Stimulated activated CD4-positive, alpha-beta T cell treated with anti-CD3 and anti-CD28 coated beads, Interleukin-12 subunit alpha, Interleukin-12 subunit beta, amount 100 ng/mL, for 4 hours (primary cell): ENCODE results near the gene FBXO45.
"Not testable (repeated sequence)": the region's sequence is repeated elsewhere in the genome, so short reads cannot be mapped to it uniquely, and the experiment has no call there.

Source experiments
- DNase-seq: peaks from one replicate; pipeline ENCODE4 v3.0.0-alpha.2; 2020

The FBXO45 gene

GRCh38 chr3:196558476-196558875 is 10.0 kb upstream of the FBXO45 start:
- no peak for DNase-seq

DNA sequence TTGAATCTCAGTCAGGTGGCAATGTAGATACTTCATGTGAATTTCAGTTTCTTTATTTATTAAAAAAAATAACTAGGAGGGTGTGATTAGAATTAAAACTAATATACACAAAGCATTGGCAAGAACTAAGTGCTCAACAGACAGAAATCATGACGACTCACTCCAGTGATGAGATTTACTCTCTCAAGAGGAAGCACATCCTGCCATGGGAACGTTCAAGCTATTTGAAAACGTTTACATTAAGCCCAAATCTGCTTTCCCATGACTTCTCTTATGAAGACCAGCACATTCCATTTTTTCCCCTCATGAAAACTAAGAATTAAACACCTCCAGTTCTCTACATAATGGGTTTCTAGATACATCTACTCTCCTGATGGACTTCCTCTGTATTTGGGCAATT is 8.6 kb upstream of the FBXO45 start:
- DNase-seq, result no peak

DNA sequence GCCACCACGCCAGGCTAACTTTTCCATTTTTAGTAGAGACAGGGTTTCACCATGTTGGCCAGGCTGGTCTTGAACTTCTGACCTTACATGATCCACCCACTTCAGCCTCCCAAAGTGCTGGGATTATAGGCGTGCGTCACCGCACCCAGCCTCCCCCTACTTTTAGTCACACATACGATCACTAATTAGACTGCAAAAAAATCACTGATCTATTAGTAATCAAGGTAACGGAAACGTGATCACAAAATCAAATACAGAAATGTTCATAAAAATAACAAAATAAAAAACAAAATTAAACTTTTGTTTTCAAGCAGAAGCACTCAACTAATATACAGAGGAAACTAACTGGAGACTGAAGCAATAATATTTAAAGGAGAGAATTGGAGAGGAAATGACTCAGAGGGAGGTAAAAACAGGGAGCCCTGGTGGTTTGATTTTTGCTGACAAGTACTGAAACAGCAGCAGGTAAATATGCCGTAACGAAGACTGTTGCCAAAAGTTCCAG is 4.7 kb upstream of the FBXO45 start:
- DNase-seq, result no peak

DNA sequence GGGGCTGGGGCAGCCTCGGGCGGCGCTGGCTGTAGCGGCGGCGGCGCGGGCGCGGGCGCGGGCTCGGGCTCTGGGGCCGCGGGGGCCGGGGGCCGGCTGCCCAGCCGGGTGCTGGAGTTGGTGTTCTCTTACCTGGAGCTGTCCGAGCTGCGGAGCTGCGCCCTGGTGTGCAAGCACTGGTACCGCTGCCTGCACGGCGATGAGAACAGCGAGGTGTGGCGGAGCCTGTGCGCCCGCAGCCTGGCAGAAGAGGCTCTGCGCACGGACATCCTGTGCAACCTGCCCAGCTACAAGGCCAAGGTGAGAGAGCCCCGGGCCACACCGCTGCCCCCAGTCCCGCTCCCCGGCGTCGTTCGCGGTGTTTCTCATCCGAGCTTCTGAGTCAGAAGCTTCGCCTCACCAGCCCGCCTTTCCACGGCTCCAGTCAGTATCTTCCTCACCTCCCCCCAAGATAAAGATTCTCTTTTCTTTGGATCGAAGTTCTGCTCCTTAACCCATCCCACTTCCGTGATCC is 600 bp downstream of the FBXO45 start:
- DNase-seq, result peak; percentile 34

GRCh38 chr3:196570332-196570731 is 1.9 kb downstream of the FBXO45 start:
- DNase-seq, result not testable (repeated sequence)

DNA sequence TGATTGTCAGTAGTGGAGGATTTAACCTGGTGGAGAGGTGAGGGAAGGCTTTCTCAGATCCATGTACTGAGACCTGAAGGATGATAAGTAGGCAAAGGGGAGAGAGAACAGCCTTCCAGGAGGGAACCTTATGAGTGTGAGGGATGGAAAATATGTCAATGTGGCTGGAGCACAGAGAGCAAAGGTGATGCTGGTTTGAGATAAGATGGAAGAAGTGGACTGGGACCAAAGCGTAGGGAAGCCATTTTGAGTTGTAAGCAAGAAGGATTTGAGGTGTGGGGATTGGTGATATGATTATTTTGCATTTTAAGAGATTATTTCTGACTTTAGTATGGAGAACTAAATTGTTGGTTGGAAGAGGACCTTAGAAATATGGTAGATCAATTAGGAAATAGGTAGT is 3.9 kb downstream of the FBXO45 start:
- no peak for DNase-seq

GRCh38 chr3:196585044-196585757 is 16.7 kb downstream of the FBXO45 start:
- no peak for DNase-seq

DNA sequence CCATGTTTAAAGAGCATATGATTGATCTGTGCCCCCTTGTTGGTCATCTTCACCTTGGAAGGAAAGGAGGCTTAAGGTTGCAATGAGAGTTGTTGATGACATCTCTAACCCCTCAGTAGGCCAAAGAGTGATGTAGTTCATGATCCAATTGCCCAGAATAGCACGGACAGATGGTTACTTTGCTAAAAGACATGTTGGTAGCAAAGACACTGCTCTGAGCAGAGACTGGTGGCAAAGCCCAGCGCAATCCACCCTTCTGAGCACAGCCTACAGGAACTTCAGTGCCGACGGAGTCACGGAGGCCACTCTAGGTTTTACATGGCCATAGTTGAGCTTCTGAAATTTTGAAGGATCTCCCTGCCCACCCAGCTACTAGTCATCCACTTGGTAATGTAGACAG is 21.8 kb downstream of the FBXO45 start:
- DNase-seq, result no peak

DNA sequence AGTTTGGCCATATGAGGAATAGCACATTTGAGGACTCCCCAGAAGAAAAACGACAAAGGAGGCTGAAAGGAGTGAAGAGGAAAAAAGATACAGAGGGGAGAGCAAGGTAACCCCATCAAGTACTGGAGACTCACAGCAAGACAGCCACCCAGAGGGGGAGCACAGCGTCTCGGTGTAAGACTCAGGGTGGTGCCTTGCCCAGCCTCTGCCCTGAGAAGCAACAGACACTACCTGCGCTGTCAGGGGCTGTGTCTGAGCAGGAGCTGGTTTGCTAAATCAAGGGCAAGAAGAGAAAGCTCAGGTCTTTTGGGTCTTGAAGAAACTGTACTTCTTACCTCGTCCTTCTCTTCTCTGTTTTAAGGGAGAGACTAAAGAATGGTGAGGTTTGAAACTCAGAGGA is 27.9 kb downstream of the FBXO45 start:
- DNase-seq, result no peak

DNA sequence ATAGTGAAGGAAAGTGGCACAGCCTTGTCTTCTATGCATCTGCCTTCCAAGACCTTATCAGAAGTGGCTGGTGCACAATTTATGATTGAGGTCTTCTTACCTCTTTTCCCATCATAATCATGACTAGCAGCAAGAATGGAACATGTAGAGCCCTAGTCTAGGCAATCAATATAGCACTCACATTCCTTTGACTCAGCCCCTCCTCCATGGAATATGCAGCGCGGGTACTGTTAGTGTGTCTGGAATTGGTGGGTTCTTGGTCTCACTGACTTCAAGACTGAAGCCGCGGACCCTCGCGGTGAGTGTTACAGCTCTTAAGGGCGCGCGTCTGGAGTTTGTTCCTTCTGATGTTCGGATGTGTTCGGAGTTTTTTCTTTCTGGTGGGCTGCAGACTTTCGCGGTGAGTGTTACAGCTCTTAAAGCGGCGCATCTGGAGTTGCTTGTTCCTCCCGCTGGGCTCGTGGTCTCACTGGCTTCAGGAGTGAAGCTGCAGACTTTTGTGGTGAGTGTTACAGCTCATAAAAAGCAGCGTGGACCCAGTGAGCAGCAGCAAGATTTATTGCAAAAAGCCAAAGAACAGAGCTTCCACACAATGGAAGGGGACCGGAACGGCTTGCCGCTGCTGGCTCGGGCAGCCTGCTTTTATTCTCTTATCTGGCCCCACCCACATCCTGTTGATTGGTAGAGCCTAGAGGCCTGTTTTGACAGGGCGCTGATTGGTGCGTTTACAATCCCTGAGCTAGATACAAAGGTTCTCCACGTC is 29.7 kb downstream of the FBXO45 start:
- DNase-seq, result not testable (repeated sequence)

DNA sequence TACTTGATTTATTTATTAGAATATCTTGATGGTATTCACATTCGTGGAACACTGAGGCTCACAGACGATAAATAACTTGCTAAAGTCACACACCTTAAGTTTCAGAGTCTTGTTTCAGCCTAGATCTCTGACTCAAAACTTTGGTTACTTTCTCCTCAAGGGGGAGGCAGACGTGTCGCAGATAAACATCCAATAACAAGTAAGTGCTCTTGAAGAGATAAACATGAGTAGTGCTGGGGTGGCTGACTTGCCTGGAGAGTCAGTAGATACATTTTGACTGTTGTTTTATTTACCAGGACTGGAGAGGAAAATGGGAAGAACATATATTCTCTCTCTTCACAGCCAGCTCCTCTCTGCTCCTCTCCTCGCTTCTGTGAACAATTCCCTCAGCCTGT is 31.3 kb downstream of the FBXO45 start:
- no peak for DNase-seq

GRCh38 chr3:196600359-196600758 is 31.9 kb downstream of the FBXO45 start:
- no peak for DNase-seq

- no peak for DNase-seq
These were observed 34.2 kb downstream of the FBXO45 start for GRCh38 chr3:196602673-196603072.

DNA sequence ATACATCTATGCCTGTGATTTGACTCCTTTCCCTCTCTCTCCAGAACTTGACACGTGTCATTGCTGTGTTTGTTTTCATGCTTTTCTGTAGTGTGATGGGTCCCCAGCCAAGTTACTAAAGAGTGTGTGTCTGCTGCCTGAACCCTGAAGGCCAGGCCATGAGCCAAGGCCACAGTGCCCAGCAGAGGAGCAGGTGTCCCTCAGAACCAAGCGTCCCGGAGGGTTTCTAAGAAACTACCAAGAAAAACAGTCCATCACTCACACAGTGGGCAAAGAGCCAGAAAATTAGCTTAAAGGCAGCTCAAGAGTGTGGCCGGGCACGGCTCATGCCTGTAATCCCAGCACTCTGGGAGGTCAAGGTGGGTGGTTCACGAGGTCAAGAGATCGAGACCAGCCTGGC is 35.2 kb downstream of the FBXO45 start:
- DNase-seq, result no peak

DNA sequence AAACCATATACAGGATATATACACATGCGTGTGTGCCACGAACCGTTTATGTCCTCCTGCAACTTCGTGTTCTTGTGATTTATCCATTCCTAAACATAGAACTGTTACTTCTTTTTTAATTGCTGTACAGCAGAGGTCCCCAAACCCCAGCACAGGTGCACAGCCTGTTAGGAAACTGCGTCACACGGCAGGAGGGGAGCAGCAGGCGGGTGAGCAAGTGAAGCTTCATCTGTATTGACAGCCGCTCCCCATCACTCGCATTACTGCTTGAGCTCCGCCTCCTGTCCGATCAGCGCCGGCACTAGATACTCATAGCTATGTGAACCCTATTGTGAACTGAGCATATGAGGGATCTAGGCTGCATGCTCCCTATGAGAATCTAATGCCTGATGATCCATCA is 36.1 kb downstream of the FBXO45 start:
- peak; percentile 33 for DNase-seq

DNA sequence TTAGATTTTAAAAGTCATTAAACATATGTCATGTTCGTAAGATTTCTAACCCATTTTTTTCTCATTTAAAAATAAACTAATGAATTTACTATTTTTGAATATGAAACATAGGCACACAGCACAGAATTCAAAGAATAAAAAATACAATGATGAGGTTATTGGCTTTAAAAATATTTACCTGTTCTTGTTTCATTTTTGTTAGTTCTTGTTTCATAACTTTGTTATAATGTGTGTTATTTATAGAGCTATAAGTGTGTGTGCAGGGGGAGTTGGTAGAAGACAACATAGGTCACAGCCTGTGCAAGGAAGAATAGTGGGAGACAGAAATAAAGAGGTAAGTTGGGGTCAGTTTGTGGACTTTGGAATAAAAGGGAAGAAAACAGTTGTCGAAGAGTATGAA is 40.2 kb downstream of the FBXO45 start:
- DNase-seq, result no peak

- peak; percentile 96 for DNase-seq
These were observed 40.9 kb downstream of the FBXO45 start for GRCh38 chr3:196609343-196609775.

- no peak for DNase-seq
These were observed 41.5 kb downstream of the FBXO45 start for GRCh38 chr3:196609805-196610515.

- no peak for DNase-seq
These were observed 43.5 kb downstream of the FBXO45 start for GRCh38 chr3:196611761-196612483.

- not testable (repeated sequence) for DNase-seq
These were observed 46.8 kb downstream of the FBXO45 start for GRCh38 chr3:196615234-196615633.

- no peak for DNase-seq
These were observed 48.8 kb downstream of the FBXO45 start for GRCh38 chr3:196617256-196617655.

DNA sequence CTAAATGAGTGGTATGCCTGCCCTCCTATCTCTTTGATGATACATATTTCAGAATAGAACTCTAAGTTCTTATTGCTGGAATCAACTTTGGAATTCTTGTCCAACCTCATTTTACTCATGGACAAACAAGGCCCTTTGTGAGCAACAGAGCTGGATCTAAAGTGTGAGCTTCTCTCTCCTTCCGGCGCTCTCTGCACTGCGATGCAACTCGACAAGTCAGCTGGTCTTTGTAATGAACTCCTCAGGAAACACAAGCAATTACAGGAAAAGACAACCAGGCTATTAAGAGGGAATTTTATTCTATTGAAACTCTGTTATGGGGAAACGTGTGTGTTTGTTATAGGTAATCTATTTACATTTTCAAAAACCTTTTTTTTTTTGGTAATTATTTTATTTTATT is 50.8 kb downstream of the FBXO45 start:
- DNase-seq, result no peak

DNA sequence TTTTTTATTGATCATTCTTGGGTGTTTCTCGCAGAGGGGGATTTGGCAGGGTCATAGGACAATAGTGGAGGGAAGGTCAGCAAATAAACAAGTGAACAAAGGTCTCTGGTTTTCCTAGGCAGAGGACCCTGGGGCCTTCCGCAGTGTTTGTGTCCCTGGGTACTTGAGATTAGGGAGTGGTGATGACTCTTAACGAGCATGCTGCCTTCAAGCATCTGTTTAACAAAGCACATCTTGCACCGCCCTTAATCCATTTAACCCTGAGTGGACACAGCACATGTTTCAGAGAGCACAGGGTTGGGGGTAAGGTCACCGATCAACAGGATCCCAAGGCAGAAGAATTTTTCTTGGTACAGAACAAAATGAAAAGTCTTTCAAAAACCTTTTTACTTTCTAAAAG is 51.2 kb downstream of the FBXO45 start:
- DNase-seq, result not testable (repeated sequence)
